ENCODE results near the gene RND1.
A peak's percentile ranks its signal among the peaks of the same experiment; 100 is the strongest.

GRCh38 chr12:48852734-48853688, 12.7 kb downstream of the RND1 start:
- TF ChIP-seq CTCF (IDR thresholded peaks at IDR 0.05) (peak; percentile 82 to 96 (median 92)), POLR2A (IDR thresholded peaks at IDR 0.05) (no peak)

All from thyroid gland (tissue), 4 donors.